HepG2 (cell line): ENCODE data around the gene TANGO6. TPM values are rescaled to one million over a fixed set of nuclear protein-coding genes. Genes with fewer than 3 reads are reported as not detected.

Experiments
- ELF4 ChIP-seq: sonication (generic); formaldehyde crosslinking; IDR thresholded peaks from 2 replicates; pipeline ENCODE4 v1.5.0; 2020; ENCODE audit warnings: missing genetic modification reagents, mild to moderate bottlenecking, moderate library complexity, borderline replicate concordance
- PRDM4 ChIP-seq: sonication (generic); formaldehyde crosslinking; IDR thresholded peaks from 2 replicates; pipeline ENCODE4 v1.9.0; 2021; ENCODE audit warnings: missing genetic modification reagents, borderline replicate concordance
- SIN3A ChIP-seq: IDR thresholded peaks from 2 replicates; pipeline ENCODE4 v1.6.1; 2011; ENCODE audit warnings: low read depth, mild to moderate bottlenecking, control low read depth, low read length, borderline replicate concordance
- ZHX1 ChIP-seq: sonication (generic); formaldehyde crosslinking; IDR thresholded peaks from 2 replicates; pipeline ENCODE4 v1.8.1; 2022; ENCODE audit warnings: low read depth, mild to moderate bottlenecking, missing genetic modification reagents
- polyA plus RNA-seq, 8 experiments: library from polyadenylated mRNA; depleted of rRNA in 3 of 8; stranded (reverse) in 7 of 8; unstranded in 1 of 8; fragments of >200 nt; fragmentation: Illumina TruSeq in 4 of 8; extraction: Trizol in 4 of 8; gene quantifications; 2 replicates each; pipeline versions ENCODE4 v1.2.1 to v1.2.3, GENCODE V29; 2011 to 2016; ENCODE audit warnings: low read depth in 4 of 8, missing spikeins in 1 of 8, mixed read lengths in 1 of 8; ENCODE audit not compliant: insufficient read depth in 1 of 8
- total RNA-seq, 5 experiments: library from RNA; depleted of rRNA; stranded (reverse); fragments of >200 nt; fragmentation: Illumina TruSeq; extraction: Trizol; gene quantifications; 2 replicates each; pipeline ENCODE4 v1.2.3, GENCODE V29; 2016; ENCODE audit warnings: low read depth in 1 of 5
- TF ChIP-seq, protein P1 (sequence below): sonication (generic); formaldehyde crosslinking; IDR thresholded peaks from 2 replicates; pipeline ENCODE4 v1.9.0; 2021; ENCODE audit warnings: missing genetic modification reagents, borderline replicate concordance

The TANGO6 gene
- total and polyA plus RNA-seq, 2 of the 13 experiments (the other 11 are each of a cell fraction or from before 2014, with no cell fraction given), result 7.2 to 13.3 TPM

GRCh38 chr16:68923116-68923515 is 79.8 kb downstream of the TANGO6 start (continued):
- TF ChIP-seq PRDM4, result no peak
- TF ChIP-seq SIN3A, result no peak
- TF ChIP-seq ZHX1 (CRISPR knock-in tag), result no peak
- TF ChIP-seq, protein P1, sequence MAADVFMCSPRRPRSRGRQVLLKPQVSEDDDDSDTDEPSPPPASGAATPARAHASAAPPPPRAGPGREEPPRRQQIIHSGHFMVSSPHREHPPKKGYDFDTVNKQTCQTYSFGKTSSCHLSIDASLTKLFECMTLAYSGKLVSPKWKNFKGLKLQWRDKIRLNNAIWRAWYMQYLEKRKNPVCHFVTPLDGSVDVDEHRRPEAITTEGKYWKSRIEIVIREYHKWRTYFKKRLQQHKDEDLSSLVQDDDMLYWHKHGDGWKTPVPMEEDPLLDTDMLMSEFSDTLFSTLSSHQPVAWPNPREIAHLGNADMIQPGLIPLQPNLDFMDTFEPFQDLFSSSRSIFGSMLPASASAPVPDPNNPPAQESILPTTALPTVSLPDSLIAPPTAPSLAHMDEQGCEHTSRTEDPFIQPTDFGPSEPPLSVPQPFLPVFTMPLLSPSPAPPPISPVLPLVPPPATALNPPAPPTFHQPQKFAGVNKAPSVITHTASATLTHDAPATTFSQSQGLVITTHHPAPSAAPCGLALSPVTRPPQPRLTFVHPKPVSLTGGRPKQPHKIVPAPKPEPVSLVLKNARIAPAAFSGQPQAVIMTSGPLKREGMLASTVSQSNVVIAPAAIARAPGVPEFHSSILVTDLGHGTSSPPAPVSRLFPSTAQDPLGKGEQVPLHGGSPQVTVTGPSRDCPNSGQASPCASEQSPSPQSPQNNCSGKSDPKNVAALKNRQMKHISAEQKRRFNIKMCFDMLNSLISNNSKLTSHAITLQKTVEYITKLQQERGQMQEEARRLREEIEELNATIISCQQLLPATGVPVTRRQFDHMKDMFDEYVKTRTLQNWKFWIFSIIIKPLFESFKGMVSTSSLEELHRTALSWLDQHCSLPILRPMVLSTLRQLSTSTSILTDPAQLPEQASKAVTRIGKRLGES (CRISPR knock-in tag), result no peak
- no peak for TF ChIP-seq ELF4 (CRISPR knock-in tag)
